C4-2B (cell line): ENCODE measurements around the gene PTPN11.

Experiments used
- CTCF ChIP-seq: fragments of 450-650 bp; conservative IDR thresholded peaks from 2 replicates; pipeline ENCODE4 v1.5.1; 2017; ENCODE audit warnings: mild to moderate bottlenecking
- ZFX ChIP-seq: fragments of 450-650 bp; IDR thresholded peaks from 2 replicates; pipeline ENCODE4 v1.6.1; 2017

GRCh38 chr12:112427760-112428159 is 9.0 kb downstream of the PTPN11 start:
- TF ChIP-seq CTCF (no peak), ZFX (no peak)
